Measurements from ENCODE around the gene SNTA1. TPM values are rescaled to one million over a fixed set of nuclear protein-coding genes. Genes with fewer than 3 reads are reported as not detected.
"Not testable (repeated sequence)": the region's sequence is repeated elsewhere in the genome, so short reads cannot be mapped to it uniquely, and the experiment has no call there.

Gene SNTA1
- total RNA-seq, 1 experiment from 2014 or later: 32.4 TPM

DNA sequence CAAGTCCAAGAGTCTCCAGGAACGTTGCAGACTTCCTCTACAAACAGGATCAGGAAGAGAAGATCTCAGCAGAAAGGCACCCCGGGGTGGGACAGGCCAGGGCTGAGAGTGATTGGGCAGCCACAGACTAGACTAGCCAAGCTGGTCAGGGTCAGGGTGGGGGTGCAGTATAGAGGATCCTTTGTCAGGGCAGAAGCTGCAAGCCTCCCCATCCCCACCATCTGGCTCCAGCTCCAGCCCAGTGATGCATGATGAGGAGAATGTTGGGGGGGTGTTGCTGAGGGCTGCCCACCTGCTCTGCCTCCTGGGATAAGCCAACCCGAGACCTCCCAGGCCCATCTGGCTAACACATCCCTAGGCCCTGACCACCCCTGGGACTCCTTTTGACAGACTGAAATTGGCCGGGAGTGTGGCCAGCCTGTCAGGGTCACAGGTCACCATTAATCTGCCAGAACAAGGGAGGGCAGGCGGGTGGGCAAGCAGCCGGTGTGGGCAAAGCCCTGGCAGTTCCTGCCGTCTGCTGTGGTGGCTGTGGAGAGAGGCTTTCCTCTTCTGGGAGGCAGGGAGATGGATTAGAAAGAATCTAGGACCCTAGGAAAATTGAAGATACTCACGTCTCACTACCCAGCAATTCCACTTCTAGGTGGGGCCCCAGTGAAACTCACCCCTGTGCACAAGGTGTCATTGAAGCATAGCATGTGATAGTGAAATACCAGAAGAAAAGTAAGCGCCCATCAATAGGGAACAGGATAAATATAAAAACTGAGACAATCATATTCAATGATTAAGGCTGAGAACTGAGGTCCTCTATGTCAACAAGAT, 22.1 kb upstream of the SNTA1 start:
- no peak for DNase-seq (ENCODE audit: low read depth)

DNA sequence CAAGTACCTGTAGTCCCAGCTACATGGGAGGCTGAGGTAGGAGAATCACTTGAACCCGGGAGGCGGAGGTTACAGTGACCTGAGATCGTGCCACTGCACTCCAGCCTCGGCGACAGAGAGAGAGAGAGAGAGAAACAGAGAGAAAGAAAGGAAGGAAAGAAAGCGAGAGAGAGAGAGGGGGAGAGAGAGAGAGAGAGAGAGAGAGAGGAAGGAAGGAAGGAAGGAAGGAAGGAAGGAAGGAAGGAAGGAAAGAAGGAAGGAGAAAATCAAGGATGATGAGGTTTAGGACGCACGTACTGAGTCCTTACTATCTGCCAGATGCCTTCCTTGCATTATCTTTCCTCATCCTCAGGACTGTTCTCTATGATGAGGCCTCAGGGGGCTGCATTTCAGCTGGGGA, 21.2 kb upstream of the SNTA1 start:
- DNase-seq (ENCODE audit: low read depth): not testable (repeated sequence)

GRCh38 chr20:33463332-33464101, 20.0 kb upstream of the SNTA1 start:
- DNase-seq (ENCODE audit: low read depth): no peak

DNA sequence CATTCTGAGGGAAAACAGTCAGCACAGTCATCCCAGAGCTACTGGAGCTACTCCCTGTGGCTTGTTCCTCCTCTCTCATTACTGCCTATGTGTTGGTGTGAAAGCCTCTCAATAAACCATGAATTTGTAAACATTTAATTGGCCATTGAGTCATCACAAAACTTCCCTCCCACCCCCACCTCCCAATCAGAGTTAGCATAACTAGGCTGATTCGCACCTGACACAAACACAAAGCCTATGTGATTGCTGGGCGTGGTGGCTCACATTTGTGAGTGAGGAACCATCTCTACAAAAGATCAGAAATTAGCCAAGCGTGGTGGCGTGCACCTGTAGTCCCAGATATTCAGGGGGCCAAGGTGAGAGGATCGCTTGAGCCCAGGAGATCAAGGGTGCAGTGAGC, 17.1 kb upstream of the SNTA1 start:
- no peak for DNase-seq (ENCODE audit: low read depth)

- DNase-seq (ENCODE audit: low read depth): no peak
Measured at GRCh38 chr20:33459599-33459998, 16.0 kb upstream of the SNTA1 start.

GRCh38 chr20:33456916-33457642, 13.5 kb upstream of the SNTA1 start:
- peak; percentile 75 for DNase-seq (ENCODE audit: low read depth)

- peak; percentile 78 for DNase-seq (ENCODE audit: low read depth)
Measured at GRCh38 chr20:33450867-33451266, 7.3 kb upstream of the SNTA1 start.

- no peak for DNase-seq (ENCODE audit: low read depth)
Measured at GRCh38 chr20:33445881-33446625, 2.5 kb upstream of the SNTA1 start.

GRCh38 chr20:33444797-33445560, 1.4 kb upstream of the SNTA1 start:
- DNase-seq (ENCODE audit: low read depth): peak; percentile 40

GRCh38 chr20:33443006-33443511, 504 bp downstream of the SNTA1 start:
- no peak for DNase-seq (ENCODE audit: low read depth)

DNA sequence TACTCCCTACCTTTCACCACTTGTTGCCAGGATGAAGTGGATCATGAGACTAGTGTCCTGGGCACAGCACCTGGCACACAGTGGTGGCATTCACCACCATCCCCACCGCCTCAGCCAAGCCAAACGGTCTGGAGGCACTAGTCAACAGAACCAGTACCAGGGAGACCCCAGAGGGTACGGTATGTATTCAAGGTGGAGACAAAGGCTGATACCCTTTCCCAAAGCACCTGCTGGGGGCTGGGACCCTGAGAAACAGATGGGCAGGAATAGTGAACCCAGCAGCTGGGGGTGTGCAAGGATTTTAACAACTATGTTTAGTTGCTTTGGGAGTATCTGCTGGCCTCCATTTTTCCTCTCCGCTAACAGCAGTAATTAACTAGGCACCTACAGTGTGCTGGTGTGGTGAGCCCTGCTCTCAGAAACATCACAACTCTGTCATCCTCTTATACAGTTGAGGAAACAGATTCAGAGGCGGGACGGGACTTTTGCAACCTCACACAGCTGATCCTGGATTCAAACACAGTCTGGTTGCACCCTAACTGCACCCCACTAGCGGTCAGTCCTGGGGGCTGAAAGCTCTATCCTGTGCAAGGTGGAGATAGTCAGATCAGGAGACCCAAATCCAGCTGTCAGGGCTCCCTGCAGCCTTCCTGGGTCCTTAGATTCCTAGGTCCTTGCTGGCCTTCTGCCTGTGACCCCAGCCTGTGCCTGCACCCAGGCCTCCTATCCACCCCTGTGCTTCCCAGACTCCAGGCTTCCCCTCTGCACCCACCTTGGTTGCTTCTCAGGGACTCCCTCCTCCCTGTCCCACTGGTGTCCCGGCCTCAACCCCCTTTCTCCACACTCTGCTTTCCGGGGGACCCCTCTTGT, 1.2 kb downstream of the SNTA1 start:
- no peak for DNase-seq (ENCODE audit: low read depth)

DNA sequence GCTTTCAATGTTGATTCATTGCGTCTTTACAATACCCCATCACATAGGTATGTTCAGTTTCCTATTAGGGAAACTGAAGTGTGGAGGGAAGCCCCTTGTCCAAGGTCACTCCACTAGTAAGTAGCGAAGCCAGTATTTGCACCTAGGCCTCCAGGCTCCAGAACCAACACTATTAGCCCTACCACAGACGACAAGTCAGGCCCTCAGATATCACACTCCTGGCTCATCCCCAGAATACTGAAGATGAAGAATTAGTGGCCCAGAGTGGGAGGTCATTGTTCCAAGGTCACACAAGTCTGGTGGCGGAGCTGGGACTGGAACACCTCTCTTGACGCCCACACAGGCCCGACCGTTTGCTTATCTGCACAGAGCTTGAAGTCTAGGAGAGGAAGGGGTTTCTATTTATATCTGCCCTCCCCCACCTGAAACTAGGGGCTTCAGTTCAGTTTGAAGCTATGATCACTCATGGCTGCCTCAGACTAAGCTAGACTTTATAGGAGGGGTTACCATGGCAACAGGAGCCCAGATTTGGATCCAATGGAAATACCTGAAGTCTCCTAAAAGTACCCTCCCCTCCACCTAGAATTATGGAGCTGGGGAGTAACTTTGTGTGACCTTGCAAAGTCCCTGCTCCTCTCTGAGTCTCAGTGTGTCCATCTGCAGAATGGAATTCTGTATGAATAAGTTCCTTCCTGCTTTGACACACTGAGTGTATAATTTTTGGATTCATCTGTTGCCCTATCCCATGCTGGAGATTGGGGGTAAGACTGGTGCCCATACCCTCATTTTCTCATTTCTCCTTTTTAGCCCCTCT, 2.2 kb downstream of the SNTA1 start:
- DNase-seq (ENCODE audit: low read depth): no peak

GRCh38 chr20:33440562-33440961, 3.0 kb downstream of the SNTA1 start:
- DNase-seq (ENCODE audit: low read depth): not testable (repeated sequence)

- no peak for DNase-seq (ENCODE audit: low read depth)
Measured at GRCh38 chr20:33438481-33438880, 5.1 kb downstream of the SNTA1 start.

DNA sequence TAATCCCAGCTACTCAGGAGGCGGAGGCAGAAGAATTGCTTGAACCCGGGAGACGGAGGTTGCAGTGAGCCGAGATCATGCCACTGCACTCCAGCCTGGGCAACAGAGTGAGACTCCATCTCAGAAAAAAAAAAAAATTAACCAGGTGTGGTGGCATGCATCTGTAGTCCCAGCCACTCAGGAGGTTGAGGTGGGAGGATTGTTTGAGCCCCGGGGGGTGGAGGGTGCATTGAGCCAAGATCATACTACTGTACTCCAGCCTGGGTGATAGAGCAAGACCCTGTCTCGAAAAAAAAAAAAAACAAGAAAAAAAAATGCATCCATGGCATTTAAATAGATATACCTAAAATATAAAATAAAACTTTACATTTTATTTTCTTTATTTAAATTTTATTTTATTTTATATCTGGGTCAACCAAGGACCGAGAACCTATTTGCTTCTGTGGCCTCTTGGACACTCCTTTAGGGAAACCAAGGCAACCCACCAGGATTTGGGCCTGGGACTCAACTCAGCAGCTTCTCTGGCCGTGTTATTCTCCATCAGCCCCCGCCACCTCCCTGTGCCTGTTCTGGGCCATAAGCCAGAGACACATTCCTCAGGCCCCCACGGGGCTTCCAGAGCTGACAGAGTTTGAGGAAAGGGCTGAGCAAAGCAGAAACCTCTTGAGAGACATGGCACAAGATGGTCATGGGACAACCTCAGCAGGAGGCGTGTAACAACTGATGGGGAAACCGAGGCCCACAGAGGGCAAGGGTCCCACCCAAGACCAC, 6.2 kb downstream of the SNTA1 start:
- peak; percentile 68 for DNase-seq (ENCODE audit: low read depth)

DNA sequence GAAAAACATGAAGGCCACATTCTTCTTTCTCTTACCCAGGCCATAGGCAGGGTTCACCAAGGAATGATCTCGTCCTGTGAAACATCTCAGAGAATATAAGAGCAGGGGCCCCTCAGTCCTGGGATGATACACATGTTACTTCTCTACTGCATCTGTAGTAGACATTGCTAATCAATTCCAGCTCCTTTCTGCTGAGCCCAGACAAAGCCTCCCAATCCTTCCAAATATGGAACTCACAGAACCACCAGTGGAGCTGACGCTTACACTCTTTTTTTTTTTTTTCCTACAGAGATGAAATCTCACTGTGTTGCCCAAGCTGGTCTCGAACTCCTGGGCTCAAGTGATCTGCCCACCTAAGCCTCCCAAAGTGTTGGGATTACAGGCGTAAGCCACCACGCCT, 9.1 kb downstream of the SNTA1 start:
- no peak for DNase-seq (ENCODE audit: low read depth)

DNA sequence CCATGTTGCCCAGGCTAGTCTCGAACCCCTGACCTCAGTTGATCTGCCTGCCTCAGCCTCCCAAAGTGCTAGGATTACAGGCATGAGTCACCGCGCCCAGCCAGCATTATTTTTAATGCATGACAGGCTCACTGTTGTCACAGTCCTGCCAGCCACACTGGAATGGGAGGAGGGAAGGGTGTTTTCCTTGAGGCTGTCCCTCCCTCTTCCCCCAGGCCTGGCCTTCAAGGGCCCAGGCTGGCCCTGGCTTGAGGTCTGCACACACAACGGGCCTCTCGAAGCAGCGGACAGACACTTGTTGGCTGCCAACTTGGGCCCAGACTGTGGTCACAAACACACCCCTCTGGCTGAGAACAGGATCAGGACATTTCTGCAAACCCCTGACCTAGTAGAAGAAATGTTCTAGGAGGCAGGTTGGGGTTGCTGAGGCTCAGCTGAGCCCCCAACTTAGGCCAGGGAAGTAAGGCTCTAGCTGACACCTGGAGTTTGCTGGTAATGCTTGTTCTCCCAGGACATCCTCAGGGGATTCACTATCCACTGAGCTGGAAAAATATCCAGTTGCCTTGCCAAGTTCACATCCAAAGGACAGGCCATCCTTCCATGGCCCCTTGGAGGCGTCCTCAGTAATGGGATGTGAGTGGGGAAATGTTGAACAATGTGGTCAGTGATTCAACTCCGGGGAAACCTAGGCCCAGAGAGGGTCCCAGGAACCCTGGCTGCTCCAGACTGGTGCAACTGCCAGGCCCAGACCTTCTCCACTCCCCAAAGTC, 9.9 kb downstream of the SNTA1 start:
- DNase-seq (ENCODE audit: low read depth): peak; percentile 86

Data from M059J (cell line).